Germinal center (tissue), 1 donor: Measurements from ENCODE around the gene CAAP1.
A peak's percentile ranks its signal among the peaks of the same experiment; 100 is the strongest.
"Not testable (repeated sequence)": the region's sequence is repeated elsewhere in the genome, so short reads cannot be mapped to it uniquely, and the experiment has no call there.

Experiments used
- DNase-seq: peaks from one replicate; pipeline ENCODE4 v3.0.0; 2012; ENCODE audit warnings: mixed read lengths, low spot score

CAAP1 gene

GRCh38 chr9:26892251-26893029, at the start of gene CAAP1:
CAAP1 (minus strand) TSS chr9:26892802; CDS start chr9:26892715, 87 bp downstream.
- DNase-seq, result peak; percentile 93

- DNase-seq, result no peak
These were observed 48.2 kb upstream of the CAAP1 start for GRCh38 chr9:26940779-26941178.

GRCh38 chr9:26939955-26940711, 47.5 kb upstream of the CAAP1 start:
- DNase-seq, result no peak

GRCh38 chr9:26937816-26938371, 45.3 kb upstream of the CAAP1 start:
- DNase-seq, result no peak

- no peak for DNase-seq
These were observed 43.2 kb upstream of the CAAP1 start for GRCh38 chr9:26935847-26936246.

- DNase-seq, result no peak
These were observed 36.4 kb upstream of the CAAP1 start for GRCh38 chr9:26928902-26929495.

GRCh38 chr9:26925609-26926008, 33.0 kb upstream of the CAAP1 start:
- no peak for DNase-seq

GRCh38 chr9:26919698-26920097, 27.1 kb upstream of the CAAP1 start:
- DNase-seq, result no peak

- no peak for DNase-seq
These were observed 20.6 kb upstream of the CAAP1 start for GRCh38 chr9:26913138-26913668.

GRCh38 chr9:26904671-26905070, 12.1 kb upstream of the CAAP1 start:
- no peak for DNase-seq

- no peak for DNase-seq
These were observed 11.5 kb upstream of the CAAP1 start for GRCh38 chr9:26904070-26904469.

- no peak for DNase-seq
These were observed 551 bp upstream of the CAAP1 start for GRCh38 chr9:26893030-26893676.

- peak; percentile 4 for DNase-seq
These were observed 876 bp downstream of the CAAP1 start for GRCh38 chr9:26891726-26892125.

GRCh38 chr9:26888271-26888670, 4.3 kb downstream of the CAAP1 start:
- DNase-seq, result no peak

- DNase-seq, result no peak
These were observed 10.4 kb downstream of the CAAP1 start for GRCh38 chr9:26882154-26882553.

- no peak for DNase-seq
These were observed 12.3 kb downstream of the CAAP1 start for GRCh38 chr9:26880262-26880661.

- not testable (repeated sequence) for DNase-seq
These were observed 17.4 kb downstream of the CAAP1 start for GRCh38 chr9:26875155-26875554.

GRCh38 chr9:26870292-26870691, 22.3 kb downstream of the CAAP1 start:
- no peak for DNase-seq

- no peak for DNase-seq
These were observed 29.5 kb downstream of the CAAP1 start for GRCh38 chr9:26863074-26863473.

- DNase-seq, result peak; percentile 22
These were observed 36.1 kb downstream of the CAAP1 start for GRCh38 chr9:26856413-26857032.

GRCh38 chr9:26850995-26851394, 41.6 kb downstream of the CAAP1 start:
- no peak for DNase-seq
